GM12878 (cell line): ENCODE data around the gene PHACTR1. TPM values are rescaled to one million over a fixed set of nuclear protein-coding genes. Genes with fewer than 3 reads are reported as not detected.

Experiments used
- CBX5 ChIP-seq: sonication (generic); IDR thresholded peaks from 2 replicates; pipeline ENCODE4 v1.6.1; 2016; ENCODE audit warnings: low read depth, moderate library complexity, mild to moderate bottlenecking, inconsistent platforms
- EGR1 ChIP-seq, 2 experiments: IDR thresholded peaks; 1 replicate in 1 of 2; 2 replicates in 1 of 2; pipeline ENCODE4 v1.6.1; 2011 to 2012; ENCODE audit warnings: low read depth in 2 of 2, low read length in 2 of 2, borderline replicate concordance in 1 of 2, mild to moderate bottlenecking in 1 of 2, moderate library complexity in 1 of 2
- EP300 ChIP-seq, 2 experiments: fragments of 150-350 bp in 1 of 2; IDR thresholded peaks; 2 replicates each; pipeline ENCODE4 v1.6.1; 2011 to 2012; ENCODE audit warnings: low read depth in 2 of 2, low read length in 2 of 2, borderline replicate concordance in 1 of 2, improper control_type of control experiment in 1 of 2, inconsistent platforms in 1 of 2; ENCODE audit not compliant: control insufficient read depth in 1 of 2
- JUNB ChIP-seq: IDR thresholded peaks from 2 replicates; pipeline ENCODE4 v1.6.1; 2016; ENCODE audit warnings: antibody characterized with exemption, mild to moderate bottlenecking
- KDM1A ChIP-seq: fragments of 200-600 bp; sonication (generic); IDR thresholded peaks from 2 replicates; pipeline ENCODE4 v1.6.1; 2016; ENCODE audit warnings: borderline replicate concordance
- LARP7 ChIP-seq: fragments of 450-650 bp; IDR thresholded peaks from 2 replicates; pipeline ENCODE4 v1.6.1; 2017; ENCODE audit warnings: mild to moderate bottlenecking
- MLLT1 ChIP-seq: fragments of 450-650 bp; IDR thresholded peaks from 2 replicates; pipeline ENCODE4 v1.6.1; 2016; ENCODE audit warnings: mild to moderate bottlenecking
- MTA3 ChIP-seq: IDR thresholded peaks from 2 replicates; pipeline ENCODE4 v1.6.1; 2012; ENCODE audit warnings: low read length, inconsistent platforms, borderline replicate concordance
- NFIC ChIP-seq: IDR thresholded peaks from 2 replicates; pipeline ENCODE4 v1.6.1; 2012; ENCODE audit warnings: low read depth, mild to moderate bottlenecking, inconsistent platforms, low read length, moderate library complexity
- NRF1 ChIP-seq: conservative IDR thresholded peaks from 2 replicates; pipeline ENCODE4 v1.6.1; 2011; ENCODE audit warnings: mild to moderate bottlenecking, low read depth, low read length, improper control_type of control experiment
- PBX3 ChIP-seq: IDR thresholded peaks from 2 replicates; pipeline ENCODE4 v1.6.1; 2011; ENCODE audit warnings: mild to moderate bottlenecking, low read depth, low read length, moderate library complexity; ENCODE audit not compliant: insufficient replicate concordance
- PML ChIP-seq: IDR thresholded peaks from 2 replicates; pipeline ENCODE4 v1.6.1; 2012; ENCODE audit warnings: low read length, inconsistent platforms
- RB1 ChIP-seq: fragments of 450-650 bp; formaldehyde crosslinking; IDR thresholded peaks from 2 replicates; pipeline ENCODE4 v1.6.1; 2017; ENCODE audit warnings: mild to moderate bottlenecking, borderline replicate concordance
- RBBP5 ChIP-seq: fragments of 200-600 bp; sonication (generic); conservative IDR thresholded peaks from 2 replicates; pipeline ENCODE4 v1.6.1; 2016
- RUNX3 ChIP-seq: IDR thresholded peaks from 2 replicates; pipeline ENCODE4 v1.6.1; 2012; ENCODE audit warnings: low read length, inconsistent platforms
- TAF1 ChIP-seq: IDR thresholded peaks from 2 replicates; pipeline ENCODE4 v1.6.1; 2011; ENCODE audit warnings: mild to moderate bottlenecking, low read depth, low read length, borderline replicate concordance
- YY1 ChIP-seq: IDR thresholded peaks from 2 replicates; pipeline ENCODE4 v1.6.1; 2011; ENCODE audit warnings: low read depth, mild to moderate bottlenecking, low read length
- ZNF384 ChIP-seq: IDR thresholded peaks from 2 replicates; pipeline ENCODE4 v1.6.1; 2012; ENCODE audit warnings: low read depth, mild to moderate bottlenecking, low read length, improper control_type of control experiment, borderline replicate concordance
- polyA plus RNA-seq, 11 experiments: library from polyadenylated mRNA; depleted of rRNA in 4 of 11; unstranded in 6 of 11; stranded (reverse) in 5 of 11; fragments of >200 nt; fragmentation: Nextera tagmentation in 4 of 11; fragmentation: Illumina TruSeq in 1 of 11; extraction: Ambion mirVana in 4 of 11; extraction: Trizol in 1 of 11; gene quantifications; 1 replicate in 1 of 11; 2 replicates in 10 of 11; pipeline versions ENCODE4 v1.2.1 to v1.2.3, GENCODE V29; 2011 to 2016; ENCODE audit warnings: inconsistent platforms in 2 of 11, missing spikeins in 2 of 11, low read depth in 1 of 11
- total RNA-seq, 4 experiments: library from RNA; depleted of rRNA in 3 of 4; stranded (reverse); fragments of >200 nt in 3 of 4; fragmentation: Illumina TruSeq in 1 of 4; extraction: Trizol in 1 of 4; gene quantifications; 2 replicates each; pipeline versions ENCODE4 v1.2.1 to v1.2.3, GENCODE V29; 2013 to 2021
- TF ChIP-seq, protein P1 (sequence below): IDR thresholded peaks from 2 replicates; pipeline ENCODE4 v1.6.1; 2011; ENCODE audit warnings: low read depth, mild to moderate bottlenecking, low read length, moderate library complexity, borderline replicate concordance; ENCODE audit errors: extremely low read depth
- TF ChIP-seq, protein P2 (sequence below): fragments of 450-650 bp; IDR thresholded peaks from 2 replicates; pipeline ENCODE4 v1.6.1; 2017; ENCODE audit warnings: low read depth, mild to moderate bottlenecking, moderate library complexity
- TF ChIP-seq, protein P3 (sequence below): IDR thresholded peaks from 2 replicates; pipeline ENCODE4 v1.6.1; 2012; ENCODE audit warnings: low read depth, low read length, improper control_type of control experiment
- TF ChIP-seq, protein P4 (sequence below): fragments of 150-350 bp; IDR thresholded peaks from 2 replicates; pipeline ENCODE4 v1.6.1; 2016; ENCODE audit warnings: low read depth, low read length

PHACTR1 gene
- total and polyA plus RNA-seq, 10 of the 15 experiments (the other 5 are each of a cell fraction or from before 2014, with no cell fraction given), result 34.2 to 94.6 (median 62.3) TPM

GRCh38 chr6:13336553-13336952 is 620.0 kb downstream of the PHACTR1 start (continued):
- TF ChIP-seq MLLT1 (no peak; the same call in 1 of the 2 replicates), TAF1 (no peak), PML (no peak), RB1 (peak; percentile 68; the same call in 1 of the 2 replicates), MTA3 (no peak), EGR1 (IDR thresholded peaks at IDR 0.05; ENCODE audit: borderline replicate concordance in 1 of 2, low read depth in 2 of 2, low read length in 2 of 2) (no peak), RBBP5 (no peak), PBX3 (no peak), EP300 (IDR thresholded peaks at IDR 0.05; ENCODE audit: borderline replicate concordance in 1 of 2, control insufficient read depth in 1 of 2, low read depth in 2 of 2, low read length in 2 of 2) (no peak), ZNF384 (no peak), CBX5 (no peak), NFIC (no peak), LARP7 (0 out of 2 replicates have a peak, but pooled peaks have one; percentile 48), JUNB (no peak), RUNX3 (peak; percentile 48), NRF1 (no peak), YY1 (peak; percentile 71; the same call in 1 of the 2 replicates), KDM1A (no peak)
- TF ChIP-seq, protein P1, sequence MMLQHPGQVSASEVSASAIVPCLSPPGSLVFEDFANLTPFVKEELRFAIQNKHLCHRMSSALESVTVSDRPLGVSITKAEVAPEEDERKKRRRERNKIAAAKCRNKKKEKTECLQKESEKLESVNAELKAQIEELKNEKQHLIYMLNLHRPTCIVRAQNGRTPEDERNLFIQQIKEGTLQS, result 0 out of 2 replicates have a peak, but pooled peaks have one; percentile 3
- TF ChIP-seq, protein P2, sequence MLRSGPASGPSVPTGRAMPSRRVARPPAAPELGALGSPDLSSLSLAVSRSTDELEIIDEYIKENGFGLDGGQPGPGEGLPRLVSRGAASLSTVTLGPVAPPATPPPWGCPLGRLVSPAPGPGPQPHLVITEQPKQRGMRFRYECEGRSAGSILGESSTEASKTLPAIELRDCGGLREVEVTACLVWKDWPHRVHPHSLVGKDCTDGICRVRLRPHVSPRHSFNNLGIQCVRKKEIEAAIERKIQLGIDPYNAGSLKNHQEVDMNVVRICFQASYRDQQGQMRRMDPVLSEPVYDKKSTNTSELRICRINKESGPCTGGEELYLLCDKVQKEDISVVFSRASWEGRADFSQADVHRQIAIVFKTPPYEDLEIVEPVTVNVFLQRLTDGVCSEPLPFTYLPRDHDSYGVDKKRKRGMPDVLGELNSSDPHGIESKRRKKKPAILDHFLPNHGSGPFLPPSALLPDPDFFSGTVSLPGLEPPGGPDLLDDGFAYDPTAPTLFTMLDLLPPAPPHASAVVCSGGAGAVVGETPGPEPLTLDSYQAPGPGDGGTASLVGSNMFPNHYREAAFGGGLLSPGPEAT, result 0 out of 2 replicates have a peak, but pooled peaks have one; percentile 32
- TF ChIP-seq, protein P3, sequence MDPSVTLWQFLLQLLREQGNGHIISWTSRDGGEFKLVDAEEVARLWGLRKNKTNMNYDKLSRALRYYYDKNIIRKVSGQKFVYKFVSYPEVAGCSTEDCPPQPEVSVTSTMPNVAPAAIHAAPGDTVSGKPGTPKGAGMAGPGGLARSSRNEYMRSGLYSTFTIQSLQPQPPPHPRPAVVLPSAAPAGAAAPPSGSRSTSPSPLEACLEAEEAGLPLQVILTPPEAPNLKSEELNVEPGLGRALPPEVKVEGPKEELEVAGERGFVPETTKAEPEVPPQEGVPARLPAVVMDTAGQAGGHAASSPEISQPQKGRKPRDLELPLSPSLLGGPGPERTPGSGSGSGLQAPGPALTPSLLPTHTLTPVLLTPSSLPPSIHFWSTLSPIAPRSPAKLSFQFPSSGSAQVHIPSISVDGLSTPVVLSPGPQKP, result no peak
- TF ChIP-seq, protein P4, sequence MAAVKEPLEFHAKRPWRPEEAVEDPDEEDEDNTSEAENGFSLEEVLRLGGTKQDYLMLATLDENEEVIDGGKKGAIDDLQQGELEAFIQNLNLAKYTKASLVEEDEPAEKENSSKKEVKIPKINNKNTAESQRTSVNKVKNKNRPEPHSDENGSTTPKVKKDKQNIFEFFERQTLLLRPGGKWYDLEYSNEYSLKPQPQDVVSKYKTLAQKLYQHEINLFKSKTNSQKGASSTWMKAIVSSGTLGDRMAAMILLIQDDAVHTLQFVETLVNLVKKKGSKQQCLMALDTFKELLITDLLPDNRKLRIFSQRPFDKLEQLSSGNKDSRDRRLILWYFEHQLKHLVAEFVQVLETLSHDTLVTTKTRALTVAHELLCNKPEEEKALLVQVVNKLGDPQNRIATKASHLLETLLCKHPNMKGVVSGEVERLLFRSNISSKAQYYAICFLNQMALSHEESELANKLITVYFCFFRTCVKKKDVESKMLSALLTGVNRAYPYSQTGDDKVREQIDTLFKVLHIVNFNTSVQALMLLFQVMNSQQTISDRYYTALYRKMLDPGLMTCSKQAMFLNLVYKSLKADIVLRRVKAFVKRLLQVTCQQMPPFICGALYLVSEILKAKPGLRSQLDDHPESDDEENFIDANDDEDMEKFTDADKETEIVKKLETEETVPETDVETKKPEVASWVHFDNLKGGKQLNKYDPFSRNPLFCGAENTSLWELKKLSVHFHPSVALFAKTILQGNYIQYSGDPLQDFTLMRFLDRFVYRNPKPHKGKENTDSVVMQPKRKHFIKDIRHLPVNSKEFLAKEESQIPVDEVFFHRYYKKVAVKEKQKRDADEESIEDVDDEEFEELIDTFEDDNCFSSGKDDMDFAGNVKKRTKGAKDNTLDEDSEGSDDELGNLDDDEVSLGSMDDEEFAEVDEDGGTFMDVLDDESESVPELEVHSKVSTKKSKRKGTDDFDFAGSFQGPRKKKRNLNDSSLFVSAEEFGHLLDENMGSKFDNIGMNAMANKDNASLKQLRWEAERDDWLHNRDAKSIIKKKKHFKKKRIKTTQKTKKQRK, result no peak
